Smooth muscle cell (in vitro differentiated cells): ENCODE results near the gene OR6J1. TPM values are rescaled to one million over a fixed set of nuclear protein-coding genes. Genes with fewer than 3 reads are reported as not detected.

Source experiments
- DNase-seq: peaks from one replicate; lab custom pipeline; 2025; ENCODE audit not compliant: unreplicated experiment; lab: John Stamatoyannopoulos, UW
- H2AFZ ChIP-seq: fragments of 200-600 bp; sonication (generic); 2 replicates; pipeline ENCODE4 v1.6.0; 2016; ENCODE audit warnings: antibody characterized with exemption, low read depth, mild to moderate bottlenecking
- H3F3A ChIP-seq: fragments of 200-600 bp; sonication (generic); 2 replicates; pipeline ENCODE4 v1.6.0; 2017; ENCODE audit warnings: antibody characterized with exemption, low read depth
- H3K27ac ChIP-seq: fragments of 200-600 bp; sonication (generic); 2 replicates; pipeline ENCODE4 v1.5.1; 2016; ENCODE audit warnings: low read depth, mild to moderate bottlenecking
- H3K27me3 ChIP-seq: fragments of 200-600 bp; sonication (generic); 2 replicates; pipeline ENCODE4 v1.6.1; 2016; ENCODE audit warnings: low read depth, mild to moderate bottlenecking
- H3K36me3 ChIP-seq: fragments of 200-600 bp; sonication (generic); 2 replicates; pipeline ENCODE4 v1.5.1; 2016; ENCODE audit warnings: low read depth
- H3K4me1 ChIP-seq: fragments of 200-600 bp; sonication (generic); 2 replicates; pipeline ENCODE4 v1.5.1; 2016; ENCODE audit warnings: low read depth
- H3K4me2 ChIP-seq: fragments of 200-600 bp; sonication (generic); 2 replicates; pipeline ENCODE4 v1.6.0; 2016; ENCODE audit warnings: mild to moderate bottlenecking
- H3K4me3 ChIP-seq: fragments of 200-600 bp; sonication (generic); 2 replicates; pipeline ENCODE4 v1.5.1; 2016; ENCODE audit warnings: mild to moderate bottlenecking
- H3K79me2 ChIP-seq: fragments of 200-600 bp; sonication (generic); 2 replicates; pipeline ENCODE4 v1.6.0; 2016; ENCODE audit warnings: low read depth, mild to moderate bottlenecking
- H3K9ac ChIP-seq: fragments of 200-600 bp; sonication (generic); 2 replicates; pipeline ENCODE4 v1.6.0; 2016; ENCODE audit warnings: low read depth
- H3K9me3 ChIP-seq: fragments of 200-600 bp; sonication (generic); replicated peaks from 2 replicates; pipeline ENCODE4 v1.5.1; 2016; ENCODE audit warnings: low read depth
- H4K20me1 ChIP-seq: fragments of 200-600 bp; sonication (generic); 2 replicates; pipeline ENCODE4 v1.6.0; 2016; ENCODE audit warnings: low read depth
- WGBS: methylation state at CpG from one replicate; pipeline ENCODE4 v1.1.7; 2016; ENCODE audit warnings: low lambda C conversion rate; 5-methylcytosine and 5-hydroxymethylcytosine counted together
- polyA plus RNA-seq: library from polyadenylated mRNA; unstranded; fragments of >200 nt; fragmentation: Nextera tagmentation; extraction: Ambion mirVana; gene quantifications from 2 replicates; pipeline ENCODE4 v1.2.1, GENCODE V29; 2016
- total RNA-seq: library from RNA; depleted of rRNA; stranded (reverse); fragments of >200 nt; gene quantifications from 2 replicates; pipeline ENCODE4 v1.2.3, GENCODE V29; 2014
- TF ChIP-seq, protein P1 (sequence below): fragments of 200-600 bp; sonication (generic); IDR thresholded peaks from 2 replicates; pipeline ENCODE4 v1.5.1; 2017; ENCODE audit warnings: borderline replicate concordance, mild to moderate bottlenecking, antibody characterized with exemption; ENCODE audit not compliant: insufficient read depth, poor library complexity, severe bottlenecking

OR6J1 gene
- total and polyA plus RNA-seq, 2 experiments from 2014 or later: not detected

DNA sequence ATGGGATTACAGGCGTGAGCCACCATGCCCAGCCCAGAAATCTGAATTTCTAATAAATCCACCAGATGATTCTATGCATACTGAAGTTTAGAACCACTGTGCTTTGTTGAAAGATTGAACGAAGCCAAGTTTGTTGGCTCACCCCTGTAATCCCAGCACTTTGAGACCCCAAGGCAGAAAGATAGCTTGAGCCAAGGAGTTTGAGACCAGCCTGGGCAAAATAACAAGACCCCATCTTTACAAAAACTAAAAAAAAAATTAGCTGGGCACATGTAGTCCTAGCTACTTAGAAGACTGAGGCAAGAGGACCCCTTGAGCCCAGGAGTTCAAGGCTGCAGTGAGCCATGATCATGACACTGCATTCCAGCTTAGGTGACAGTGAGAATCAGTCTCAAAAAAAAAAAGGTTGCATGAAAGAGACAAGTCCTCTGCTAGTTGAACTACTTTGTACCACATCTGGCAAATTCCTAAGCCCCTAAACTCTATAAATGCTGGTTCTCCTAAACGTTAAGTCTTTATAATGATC, 47.7 kb downstream of the OR6J1 start:
- no peaks in the 10 kb centered on the region for H3K36me3 ChIP-seq
- H3K9ac ChIP-seq: no peak overlapping the region
- H2AFZ ChIP-seq: no peak overlapping the region
- H3K4me1 ChIP-seq: peaks cover 4% of the 10 kb centered on the region
- no peaks in the 10 kb centered on the region for H3F3A ChIP-seq
- WGBS: 84% methylated on average over 3 of the region's 3 CpGs
- H3K27ac ChIP-seq: no peak overlapping the region
- no peak overlapping the region for H3K4me3 ChIP-seq
- no peaks in the 10 kb centered on the region for H4K20me1 ChIP-seq
- no peaks in the 10 kb centered on the region for H3K9me3 ChIP-seq
- TF ChIP-seq, protein P1, sequence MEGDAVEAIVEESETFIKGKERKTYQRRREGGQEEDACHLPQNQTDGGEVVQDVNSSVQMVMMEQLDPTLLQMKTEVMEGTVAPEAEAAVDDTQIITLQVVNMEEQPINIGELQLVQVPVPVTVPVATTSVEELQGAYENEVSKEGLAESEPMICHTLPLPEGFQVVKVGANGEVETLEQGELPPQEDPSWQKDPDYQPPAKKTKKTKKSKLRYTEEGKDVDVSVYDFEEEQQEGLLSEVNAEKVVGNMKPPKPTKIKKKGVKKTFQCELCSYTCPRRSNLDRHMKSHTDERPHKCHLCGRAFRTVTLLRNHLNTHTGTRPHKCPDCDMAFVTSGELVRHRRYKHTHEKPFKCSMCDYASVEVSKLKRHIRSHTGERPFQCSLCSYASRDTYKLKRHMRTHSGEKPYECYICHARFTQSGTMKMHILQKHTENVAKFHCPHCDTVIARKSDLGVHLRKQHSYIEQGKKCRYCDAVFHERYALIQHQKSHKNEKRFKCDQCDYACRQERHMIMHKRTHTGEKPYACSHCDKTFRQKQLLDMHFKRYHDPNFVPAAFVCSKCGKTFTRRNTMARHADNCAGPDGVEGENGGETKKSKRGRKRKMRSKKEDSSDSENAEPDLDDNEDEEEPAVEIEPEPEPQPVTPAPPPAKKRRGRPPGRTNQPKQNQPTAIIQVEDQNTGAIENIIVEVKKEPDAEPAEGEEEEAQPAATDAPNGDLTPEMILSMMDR: no peak
- no peak for DNase-seq
- no peaks in the 10 kb centered on the region for H3K27me3 ChIP-seq
- peaks cover 9% of the 10 kb centered on the region for H3K79me2 ChIP-seq
- no peak overlapping the region for H3K4me2 ChIP-seq

DNA sequence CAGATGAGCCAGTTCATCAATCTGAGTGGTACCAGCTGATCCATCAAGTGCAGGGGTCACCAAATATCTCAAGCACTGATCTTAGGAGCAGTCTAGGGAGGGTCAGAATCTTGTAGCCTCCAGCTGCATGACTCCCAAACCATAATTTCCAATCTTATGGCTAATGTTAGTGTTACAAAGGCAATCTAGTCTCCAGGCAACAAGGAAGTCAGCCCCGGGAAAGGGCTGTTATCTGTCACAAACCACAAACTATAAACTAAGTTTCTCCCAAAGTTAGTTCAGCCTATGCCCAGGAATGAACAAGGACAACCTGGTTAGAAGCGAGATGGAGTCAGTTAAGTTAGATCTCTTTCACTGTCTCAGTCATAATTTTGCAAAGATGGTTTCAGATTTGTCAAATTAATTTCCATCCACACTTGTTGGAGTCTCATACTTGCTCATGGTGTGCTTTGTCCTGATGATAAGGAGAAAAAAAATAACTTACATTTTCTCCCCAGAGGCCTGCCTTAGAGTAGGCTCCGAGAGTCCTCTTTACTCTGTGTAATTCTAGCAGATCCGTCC, 49.9 kb downstream of the OR6J1 start:
- WGBS: 38% methylated on average over 4 of the region's 4 CpGs
- Histone ChIP-seq H3K9ac (no peak overlapping the region), H3K36me3 (no peaks in the 10 kb centered on the region), H3K27ac (no peak overlapping the region), H3K27me3 (no peaks in the 10 kb centered on the region), H3K4me2 (no peak overlapping the region), H4K20me1 (no peaks in the 10 kb centered on the region), H3K9me3 (no peaks in the 10 kb centered on the region), H2AFZ (no peak overlapping the region), H3K79me2 (no peaks in the 10 kb centered on the region), H3K4me1 (peaks cover 4% of the 10 kb centered on the region), H3K4me3 (no peak overlapping the region), H3F3A (no peaks in the 10 kb centered on the region)
- DNase-seq: no peak
- TF ChIP-seq, protein P1: no peak

DNA sequence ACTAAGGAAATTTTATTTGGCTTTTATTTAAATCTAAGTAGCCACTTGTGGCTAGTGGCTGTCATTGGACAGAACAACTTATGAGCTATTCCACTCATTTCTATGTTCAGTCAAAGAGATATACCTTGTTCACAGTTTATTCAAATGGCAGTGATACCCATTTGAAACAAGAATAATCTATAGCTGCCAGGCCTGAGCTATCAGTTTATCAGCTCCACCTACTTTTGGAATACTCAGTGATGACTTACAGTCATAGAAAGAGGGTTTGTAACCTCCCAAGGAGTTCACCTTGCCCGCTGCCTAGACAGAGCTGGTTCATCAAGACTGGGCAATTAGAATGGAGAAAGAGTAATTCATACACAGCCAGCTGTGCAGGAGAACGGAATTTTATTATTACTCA, 50.6 kb downstream of the OR6J1 start:
- no peak for DNase-seq
- Histone ChIP-seq H3K36me3 (no peaks in the 10 kb centered on the region), H3K27ac (no peak overlapping the region), H3K27me3 (no peaks in the 10 kb centered on the region), H3K4me3 (no peak overlapping the region), H3K9me3 (no peaks in the 10 kb centered on the region), H4K20me1 (no peaks in the 10 kb centered on the region), H3K4me1 (peaks cover 4% of the 10 kb centered on the region), H3K4me2 (no peak overlapping the region), H2AFZ (no peak overlapping the region), H3K9ac (no peak overlapping the region), H3F3A (no peaks in the 10 kb centered on the region), H3K79me2 (peaks cover 4% of the 10 kb centered on the region)
- WGBS: 92% methylated on average over 2 of the region's 2 CpGs
- TF ChIP-seq, protein P1: no peak

DNA sequence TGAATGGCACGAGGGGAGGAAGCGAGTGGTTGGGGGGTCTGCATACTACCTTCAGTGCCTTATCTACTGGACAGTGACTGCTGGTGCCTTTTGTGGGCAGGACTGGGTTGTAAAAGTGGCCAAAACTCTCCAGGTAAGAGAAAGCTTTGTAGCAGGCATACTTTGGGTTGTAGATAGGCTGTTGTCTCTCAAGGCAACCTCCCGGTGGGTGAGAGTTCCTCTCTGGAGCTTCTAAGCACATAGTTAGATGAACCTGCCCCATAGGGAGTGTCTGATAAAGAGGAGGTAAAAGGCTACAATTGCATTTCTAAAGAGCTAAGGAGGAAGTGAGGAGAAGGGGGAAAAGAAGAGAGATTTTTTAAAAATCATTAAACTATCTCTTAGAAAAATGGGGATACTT, 51.0 kb downstream of the OR6J1 start:
- Histone ChIP-seq H3K27me3 (no peaks in the 10 kb centered on the region), H3F3A (no peaks in the 10 kb centered on the region), H3K36me3 (no peaks in the 10 kb centered on the region), H4K20me1 (no peaks in the 10 kb centered on the region), H3K9me3 (no peaks in the 10 kb centered on the region), H3K79me2 (peaks cover 8% of the 10 kb centered on the region), H3K9ac (no peak overlapping the region), H3K27ac (no peak overlapping the region), H2AFZ (no peak overlapping the region), H3K4me2 (no peak overlapping the region), H3K4me1 (peaks cover 6% of the 10 kb centered on the region), H3K4me3 (no peak overlapping the region)
- TF ChIP-seq, protein P1: no peak
- 68% methylated on average over 3 of the region's 3 CpGs for WGBS
- DNase-seq: no peak
